Stimulated activated memory B cell treated with anti-CD40 and anti-IgM and Interleukin-4, amounts not matched to agents 10 μg/mL and 1 μg/mL and 100 μg/mL, for 72 hours (primary cell): Measurements from ENCODE around the gene MYRIP.
"Not testable (repeated sequence)": the region's sequence is repeated elsewhere in the genome, so short reads cannot be mapped to it uniquely, and the experiment has no call there.

ENCODE experiments used
- ATAC-seq: fragments of 150-1000 bp; cut with Tn5 transposase; 2 replicates; pipeline ENCODE4 v1.10.0; 2021
- H3K27ac Mint-ChIP-seq: one replicate; pipeline ENCODE4 v1.8.0; 2022; ENCODE audit warnings: mild to moderate bottlenecking, mixed read lengths
- H3K27me3 Mint-ChIP-seq: one replicate; pipeline ENCODE4 v1.8.0; 2022; ENCODE audit warnings: mixed read lengths
- H3K36me3 Mint-ChIP-seq: one replicate; pipeline ENCODE4 v1.8.0; 2022; ENCODE audit warnings: mixed read lengths
- H3K4me1 Mint-ChIP-seq: one replicate; pipeline ENCODE4 v1.8.0; 2022; ENCODE audit warnings: mixed read lengths
- H3K4me3 Mint-ChIP-seq: one replicate; pipeline ENCODE4 v1.8.0; 2022; ENCODE audit warnings: mild to moderate bottlenecking, moderate library complexity, mixed read lengths
- H3K9me3 Mint-ChIP-seq: one replicate; pipeline ENCODE4 v1.8.0; 2022; ENCODE audit warnings: mixed read lengths

MYRIP gene

DNA sequence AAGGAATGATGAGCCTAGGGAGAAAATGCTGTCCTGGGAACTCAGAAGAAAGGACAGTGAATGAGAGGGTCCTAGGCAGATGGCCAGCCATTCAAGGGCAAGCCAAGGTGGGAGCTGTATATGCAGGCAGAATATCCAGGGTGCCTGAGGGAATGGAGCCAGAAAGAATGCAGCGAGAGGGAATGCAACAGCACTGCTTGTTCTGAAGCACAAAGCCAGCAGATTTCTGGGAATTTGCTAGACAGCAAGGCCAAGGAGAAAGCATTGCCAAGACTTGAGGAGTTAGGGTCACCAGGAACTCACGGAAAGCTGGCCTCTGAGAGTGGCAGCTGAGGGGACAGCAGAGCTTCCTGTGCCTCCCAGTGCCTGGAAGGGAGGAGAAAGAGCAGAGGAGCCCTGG is 200.6 kb downstream of the MYRIP start:
- H3K36me3 Mint-ChIP-seq: no peaks in the 10 kb centered on the region
- H3K4me3 Mint-ChIP-seq: no peak overlapping the region
- no peak for ATAC-seq
- H3K9me3 Mint-ChIP-seq: no peaks in the 10 kb centered on the region
- no peak overlapping the region for H3K27ac Mint-ChIP-seq
- no peaks in the 10 kb centered on the region for H3K27me3 Mint-ChIP-seq
- H3K4me1 Mint-ChIP-seq: no peaks in the 10 kb centered on the region

DNA sequence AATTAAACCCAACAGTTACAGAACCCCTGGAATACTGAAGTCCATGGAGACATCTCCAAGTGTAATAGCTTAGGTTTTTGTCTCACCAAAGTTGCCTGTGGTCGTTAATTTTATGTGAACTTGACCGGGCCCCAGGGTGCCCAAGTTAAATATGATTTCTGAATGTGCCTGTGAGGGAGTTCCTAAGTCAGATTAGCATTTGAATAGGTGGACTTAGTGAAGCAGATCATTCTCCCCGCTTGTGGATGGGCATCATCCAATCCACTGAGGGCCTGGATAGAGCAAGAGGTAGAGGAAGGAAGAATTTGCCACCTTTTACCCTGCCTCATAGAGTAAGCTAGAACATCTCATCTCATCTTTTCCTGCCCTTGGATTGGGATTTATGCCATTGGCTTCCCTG is 203.0 kb downstream of the MYRIP start:
- Mint-ChIP-seq H3K4me3 (no peak overlapping the region), H3K4me1 (no peaks in the 10 kb centered on the region), H3K9me3 (no peaks in the 10 kb centered on the region), H3K27ac (no peak overlapping the region), H3K27me3 (no peaks in the 10 kb centered on the region), H3K36me3 (no peaks in the 10 kb centered on the region)
- ATAC-seq: no peak

DNA sequence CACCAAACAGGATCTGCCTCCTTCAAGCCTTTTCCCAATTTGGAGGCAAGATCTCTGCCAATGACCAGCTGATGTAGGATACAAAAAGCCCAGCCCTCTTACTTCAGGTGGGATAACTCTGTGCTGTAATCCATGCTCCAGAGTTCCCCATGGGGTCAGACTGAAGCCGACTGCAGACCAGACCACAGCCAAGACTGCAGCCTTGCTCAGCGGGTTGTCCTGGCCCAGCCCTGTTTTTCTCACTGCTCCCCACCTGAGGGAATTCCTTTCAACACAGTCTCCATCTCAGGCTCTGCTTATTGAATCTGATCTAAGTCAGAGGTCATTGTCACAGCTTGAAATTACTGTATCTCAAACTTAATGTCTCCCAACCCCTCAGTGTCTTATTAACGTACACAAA is 207.0 kb downstream of the MYRIP start:
- Mint-ChIP-seq H3K36me3 (no peaks in the 10 kb centered on the region), H3K27me3 (peaks cover 15% of the 10 kb centered on the region), H3K9me3 (no peaks in the 10 kb centered on the region), H3K4me1 (no peaks in the 10 kb centered on the region), H3K27ac (no peak overlapping the region), H3K4me3 (no peak overlapping the region)
- ATAC-seq: no peak

- H3K4me3 Mint-ChIP-seq: no peak overlapping the region
- H3K9me3 Mint-ChIP-seq: no peaks in the 10 kb centered on the region
- no peak overlapping the region for H3K27ac Mint-ChIP-seq
- H3K36me3 Mint-ChIP-seq: no peaks in the 10 kb centered on the region
- H3K4me1 Mint-ChIP-seq: no peaks in the 10 kb centered on the region
- no peak for ATAC-seq
- peaks cover 29% of the 10 kb centered on the region for H3K27me3 Mint-ChIP-seq
Measured at GRCh38 chr3:40018369-40018768, 209.0 kb downstream of the MYRIP start.

DNA sequence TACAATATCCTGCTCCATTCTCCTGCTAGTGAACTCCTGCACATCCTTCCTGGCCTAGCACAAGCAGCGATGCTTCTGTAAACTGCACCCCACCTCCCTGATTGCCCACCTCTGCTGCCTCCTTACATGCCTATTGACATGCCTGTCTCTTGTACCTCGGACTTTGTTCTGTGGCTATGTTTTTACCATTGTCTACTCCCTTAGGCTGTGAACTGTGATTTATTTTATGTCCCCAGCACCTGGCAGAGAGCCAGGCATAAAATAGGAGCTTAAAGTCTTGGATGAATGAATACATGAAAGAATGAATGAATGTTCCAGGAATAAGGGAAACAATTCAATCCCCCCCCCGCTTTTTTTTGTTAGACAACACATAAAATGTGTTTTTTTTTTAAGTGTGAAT is 210.0 kb downstream of the MYRIP start:
- no peak for ATAC-seq

DNA sequence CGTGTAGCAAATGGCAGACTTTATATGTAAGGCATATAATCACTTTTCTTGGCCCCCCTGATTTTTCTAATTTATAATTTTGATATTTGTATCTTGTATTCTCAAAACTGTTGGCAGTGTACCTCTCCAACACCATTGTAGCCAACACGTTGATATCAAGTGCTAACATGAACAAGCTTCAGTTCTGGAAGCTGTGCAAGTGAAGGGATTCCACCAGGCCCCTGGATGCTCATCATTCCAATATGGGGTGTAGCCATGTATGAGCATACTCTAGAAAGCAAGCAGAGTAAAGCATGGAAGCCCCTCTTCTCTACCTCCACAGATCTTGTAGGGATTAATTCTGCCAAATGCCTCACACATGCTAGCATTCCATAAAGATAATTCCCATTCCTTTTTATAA is 211.3 kb downstream of the MYRIP start:
- Mint-ChIP-seq H3K9me3 (peaks cover 6% of the 10 kb centered on the region), H3K4me1 (no peaks in the 10 kb centered on the region), H3K4me3 (no peak overlapping the region), H3K27me3 (peaks cover 29% of the 10 kb centered on the region), H3K36me3 (no peaks in the 10 kb centered on the region), H3K27ac (no peak overlapping the region)
- no peak for ATAC-seq

More for the DNA sequence above, 210.0 kb downstream of the MYRIP start:
- H3K27me3 Mint-ChIP-seq: peaks cover 29% of the 10 kb centered on the region
- no peak overlapping the region for H3K27ac Mint-ChIP-seq
- H3K4me3 Mint-ChIP-seq: no peak overlapping the region
- no peaks in the 10 kb centered on the region for H3K4me1 Mint-ChIP-seq
- peaks cover 3% of the 10 kb centered on the region for H3K9me3 Mint-ChIP-seq
- H3K36me3 Mint-ChIP-seq: no peaks in the 10 kb centered on the region

- Mint-ChIP-seq H3K9me3 (peaks cover 8% of the 10 kb centered on the region), H3K27me3 (peaks cover 29% of the 10 kb centered on the region), H3K27ac (no peak overlapping the region), H3K4me3 (no peak overlapping the region), H3K4me1 (no peaks in the 10 kb centered on the region), H3K36me3 (no peaks in the 10 kb centered on the region)
- no peak for ATAC-seq
Measured at GRCh38 chr3:40021338-40021737, 211.9 kb downstream of the MYRIP start.

DNA sequence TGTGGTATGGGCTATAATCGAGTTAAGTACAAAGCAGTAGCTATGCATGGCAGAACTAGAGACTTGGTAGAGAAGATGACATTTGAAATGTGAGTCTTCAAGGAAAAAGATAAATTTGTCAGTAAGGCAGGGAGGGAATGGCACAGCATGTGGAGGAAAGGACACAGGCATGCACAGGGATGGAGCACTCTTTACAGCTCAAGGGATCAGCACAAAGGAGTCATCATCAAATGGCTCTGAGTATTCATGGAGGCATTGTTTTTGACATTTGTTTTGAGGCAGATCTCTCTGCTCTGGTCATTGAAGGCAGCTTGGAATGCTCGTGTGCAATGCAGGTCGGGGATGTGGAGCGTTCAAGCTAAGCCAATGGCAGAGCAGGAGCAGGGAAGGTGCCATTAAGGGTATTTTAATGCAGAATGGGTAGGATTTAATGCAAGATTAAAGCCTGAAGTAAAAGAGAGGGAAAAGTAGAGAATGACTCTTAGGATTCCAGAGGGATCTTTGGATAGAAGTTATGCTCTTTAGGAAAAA is 213.0 kb downstream of the MYRIP start:
- H3K4me3 Mint-ChIP-seq: no peak overlapping the region
- no peak for ATAC-seq
- peaks cover 29% of the 10 kb centered on the region for H3K27me3 Mint-ChIP-seq
- H3K4me1 Mint-ChIP-seq: no peaks in the 10 kb centered on the region
- H3K36me3 Mint-ChIP-seq: no peaks in the 10 kb centered on the region
- no peak overlapping the region for H3K27ac Mint-ChIP-seq
- H3K9me3 Mint-ChIP-seq: peaks cover 16% of the 10 kb centered on the region

- H3K9me3 Mint-ChIP-seq: peaks cover 17% of the 10 kb centered on the region
- H3K27me3 Mint-ChIP-seq: peaks cover 18% of the 10 kb centered on the region
- no peaks in the 10 kb centered on the region for H3K4me1 Mint-ChIP-seq
- no peak for ATAC-seq
- H3K27ac Mint-ChIP-seq: no peak overlapping the region
- no peak overlapping the region for H3K4me3 Mint-ChIP-seq
- H3K36me3 Mint-ChIP-seq: no peaks in the 10 kb centered on the region
Measured at GRCh38 chr3:40024526-40024925, 215.1 kb downstream of the MYRIP start.

DNA sequence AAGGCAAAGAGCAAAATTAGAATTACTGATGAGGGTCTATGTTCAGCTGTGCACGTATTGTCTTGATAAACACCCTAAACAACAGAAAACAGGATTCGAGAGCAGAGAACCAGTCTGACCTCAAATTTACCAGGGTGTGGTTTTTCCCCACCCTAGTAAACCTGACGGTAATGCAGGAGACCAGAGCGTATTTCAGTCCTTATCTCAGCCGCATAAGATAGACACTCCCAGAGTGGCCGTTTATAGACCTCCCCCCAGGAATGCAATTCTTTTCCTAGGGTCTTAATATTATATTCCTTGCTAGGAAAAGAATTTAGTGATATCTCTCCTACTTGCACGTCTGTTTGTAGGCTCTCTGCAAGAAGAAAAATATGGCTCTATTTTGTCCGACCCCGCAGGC is 216.5 kb downstream of the MYRIP start:
- not testable (repeated sequence) for H3K27ac Mint-ChIP-seq, H3K4me1 Mint-ChIP-seq, ATAC-seq

DNA sequence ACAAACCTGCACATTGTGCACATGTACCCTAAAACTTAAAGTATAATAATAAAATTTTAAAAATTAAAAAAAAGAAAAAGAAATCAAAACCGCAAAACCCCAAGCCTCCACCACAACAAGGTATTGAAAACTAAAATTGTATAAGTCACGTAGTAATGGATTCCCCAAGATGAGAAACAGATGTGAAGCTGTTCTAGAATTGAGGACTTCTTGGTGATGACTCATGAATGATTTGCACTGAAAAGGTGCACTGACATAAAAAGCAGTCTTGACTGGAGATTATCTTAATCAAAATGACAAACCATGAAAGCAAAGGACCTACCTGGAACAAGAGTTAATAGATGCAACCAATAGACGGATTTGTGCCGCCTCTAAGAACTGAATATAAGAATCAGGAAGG is 225.8 kb downstream of the MYRIP start:
- no peaks in the 10 kb centered on the region for H3K27me3 Mint-ChIP-seq
- no peaks in the 10 kb centered on the region for H3K36me3 Mint-ChIP-seq
- ATAC-seq: no peak
- H3K27ac Mint-ChIP-seq: no peak overlapping the region
- no peak overlapping the region for H3K4me3 Mint-ChIP-seq
- H3K9me3 Mint-ChIP-seq: no peaks in the 10 kb centered on the region
- no peaks in the 10 kb centered on the region for H3K4me1 Mint-ChIP-seq

More for the DNA sequence above, 216.5 kb downstream of the MYRIP start:
- peaks cover 22% of the 10 kb centered on the region for H3K27me3 Mint-ChIP-seq
- not testable (repeated sequence) for H3K4me3 Mint-ChIP-seq, H3K36me3 Mint-ChIP-seq
- H3K9me3 Mint-ChIP-seq: peaks cover 20% of the 10 kb centered on the region

DNA sequence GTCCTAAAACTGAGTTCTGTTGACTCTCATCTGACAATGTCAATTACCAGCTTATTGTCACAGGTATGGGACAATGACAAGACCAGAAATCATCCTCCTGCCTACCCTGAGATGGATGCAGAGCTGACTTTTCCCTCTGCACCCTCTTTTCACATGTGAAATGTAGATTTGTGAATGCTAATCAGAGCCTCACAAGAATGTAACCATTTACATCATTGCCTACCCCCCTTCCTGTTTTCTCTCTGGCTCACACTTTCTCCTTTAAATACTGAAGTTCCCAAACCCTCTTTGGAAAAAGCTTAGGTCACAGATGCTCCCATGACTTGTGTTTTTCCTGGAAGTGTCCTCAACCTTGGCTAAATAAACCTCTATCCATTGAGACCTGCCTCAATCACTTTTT is 228.2 kb downstream of the MYRIP start:
- Mint-ChIP-seq H3K9me3 (no peaks in the 10 kb centered on the region), H3K27me3 (no peaks in the 10 kb centered on the region), H3K27ac (no peak overlapping the region), H3K4me3 (no peak overlapping the region), H3K36me3 (no peaks in the 10 kb centered on the region), H3K4me1 (no peaks in the 10 kb centered on the region)
- ATAC-seq: no peak

DNA sequence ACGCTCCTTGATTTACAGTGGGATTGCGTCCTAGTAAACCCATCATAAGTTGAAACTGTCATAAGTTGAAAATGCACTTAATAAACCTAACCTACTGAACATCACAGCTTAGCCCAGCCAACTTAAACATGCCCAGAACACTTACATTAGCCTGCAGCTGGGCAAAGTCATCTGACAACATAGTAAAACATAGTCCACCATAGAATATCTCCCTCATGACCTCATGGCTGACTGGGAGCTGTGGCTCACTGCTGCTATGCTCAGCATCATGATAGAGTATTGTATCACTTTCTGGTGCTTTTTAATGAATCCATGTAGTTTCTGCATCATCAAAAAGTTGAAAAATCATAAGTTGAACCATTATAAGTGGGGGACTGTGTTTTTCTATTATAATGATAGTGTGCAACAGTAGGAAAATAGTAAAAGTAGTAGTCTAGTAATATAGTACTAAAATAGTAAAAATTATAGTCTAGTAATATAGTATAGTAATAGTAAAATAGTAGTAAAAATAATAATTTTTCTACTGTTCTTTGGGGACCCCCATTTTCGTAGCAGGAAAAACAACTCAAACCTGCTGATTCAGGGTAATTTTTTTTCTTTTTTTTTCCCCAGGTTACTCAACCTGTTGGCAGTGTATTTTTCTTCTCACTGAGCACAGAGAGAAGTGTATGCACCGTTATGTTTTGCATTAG is 233.5 kb downstream of the MYRIP start:
- Mint-ChIP-seq H3K4me1 (no peaks in the 10 kb centered on the region), H3K27ac (no peak overlapping the region), H3K36me3 (no peaks in the 10 kb centered on the region), H3K4me3 (no peak overlapping the region), H3K27me3 (no peaks in the 10 kb centered on the region), H3K9me3 (no peaks in the 10 kb centered on the region)
- no peak for ATAC-seq

- ATAC-seq: no peak
- Mint-ChIP-seq H3K27me3 (no peaks in the 10 kb centered on the region), H3K4me1 (no peaks in the 10 kb centered on the region), H3K36me3 (no peaks in the 10 kb centered on the region), H3K4me3 (no peak overlapping the region), H3K27ac (no peak overlapping the region), H3K9me3 (no peaks in the 10 kb centered on the region)
Measured at GRCh38 chr3:40043444-40043755, 234.0 kb downstream of the MYRIP start.

DNA sequence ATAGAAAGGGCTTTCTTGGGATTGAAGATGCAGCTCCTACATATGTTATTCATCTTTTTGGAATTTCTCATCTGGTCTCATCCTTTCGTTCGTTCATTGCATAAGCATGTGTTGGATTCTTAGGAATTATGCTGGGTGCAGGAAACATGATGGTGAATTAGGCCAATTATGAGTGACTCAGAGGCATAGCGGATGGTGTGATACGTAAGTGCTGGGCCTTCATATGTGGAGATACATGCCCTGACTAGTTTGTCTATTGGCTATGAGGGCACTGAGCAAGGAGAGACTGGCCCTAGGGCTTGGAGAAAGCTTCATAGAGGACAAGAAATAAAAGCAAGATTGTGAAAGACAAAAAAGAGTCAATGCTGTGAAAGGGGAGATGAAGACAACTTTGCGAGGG is 235.1 kb downstream of the MYRIP start:
- no peaks in the 10 kb centered on the region for H3K9me3 Mint-ChIP-seq
- no peak overlapping the region for H3K27ac Mint-ChIP-seq
- no peaks in the 10 kb centered on the region for H3K36me3 Mint-ChIP-seq
- H3K4me3 Mint-ChIP-seq: no peak overlapping the region
- no peaks in the 10 kb centered on the region for H3K27me3 Mint-ChIP-seq
- H3K4me1 Mint-ChIP-seq: no peaks in the 10 kb centered on the region
- no peak for ATAC-seq

DNA sequence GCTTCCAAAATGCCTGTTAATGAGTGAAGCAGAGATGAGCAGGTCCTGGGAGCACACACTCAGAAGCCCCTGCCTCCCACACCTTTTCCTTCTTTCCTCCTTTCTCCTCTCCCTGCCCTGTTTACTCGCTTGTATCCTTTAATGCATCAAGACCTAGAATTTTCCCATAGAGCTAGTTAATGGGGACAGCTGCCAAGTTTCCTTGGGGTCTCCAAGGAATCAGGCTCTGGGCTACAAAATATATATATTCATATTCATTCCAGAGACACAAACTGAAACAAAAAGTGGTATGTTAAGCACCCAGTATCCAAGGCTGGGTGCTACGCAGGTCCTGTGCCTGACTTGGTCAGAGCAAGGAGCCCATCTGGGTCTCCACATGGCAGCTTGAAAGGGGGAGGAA is 235.6 kb downstream of the MYRIP start:
- Mint-ChIP-seq H3K4me3 (no peak overlapping the region), H3K36me3 (no peaks in the 10 kb centered on the region), H3K9me3 (peaks cover 3% of the 10 kb centered on the region), H3K27me3 (no peaks in the 10 kb centered on the region), H3K4me1 (no peaks in the 10 kb centered on the region), H3K27ac (no peak overlapping the region)
- no peak for ATAC-seq

DNA sequence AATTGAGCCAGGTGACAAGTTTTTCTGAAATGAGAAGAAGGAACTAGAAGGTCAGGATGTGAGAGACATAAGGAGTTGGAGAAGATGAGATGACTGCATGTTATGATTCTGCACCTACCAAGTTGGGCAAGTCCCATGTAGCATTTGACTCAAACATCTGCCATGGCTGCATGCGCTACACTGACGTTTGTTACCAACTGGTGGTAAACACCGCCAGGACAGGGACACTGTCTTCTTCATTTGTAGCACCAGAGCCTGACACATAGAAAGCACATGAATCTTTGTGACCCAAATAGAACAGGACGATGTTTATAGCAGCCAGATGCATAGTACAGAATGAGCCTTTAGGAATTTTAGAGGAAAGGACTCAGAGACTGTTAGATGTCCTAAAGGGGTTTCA is 236.7 kb downstream of the MYRIP start:
- no peaks in the 10 kb centered on the region for H3K36me3 Mint-ChIP-seq
- H3K4me1 Mint-ChIP-seq: no peaks in the 10 kb centered on the region
- no peak for ATAC-seq
- peaks cover 3% of the 10 kb centered on the region for H3K9me3 Mint-ChIP-seq
- no peak overlapping the region for H3K4me3 Mint-ChIP-seq
- H3K27ac Mint-ChIP-seq: no peak overlapping the region
- H3K27me3 Mint-ChIP-seq: no peaks in the 10 kb centered on the region
